ENCODE measurements around the gene MND1.

MND1 gene

GRCh38 chr4:153344131-153345011 lies at the start of gene MND1:
TSS of gene MND1 (plus strand) at chr4:153344688. CDS start at chr4:153344738, 50 bp downstream.
- H3K27ac ChIP-seq: peak within 1 kb of the TSS in 15 of 21 experiments; percentile 4 to 71 (median 49)

GRCh38 chr4:153295131-153295755 lies 49.2 kb upstream of the MND1 start:
- peak overlapping the region in 16 of 21 experiments; percentile 4 to 75 (median 55) for H3K27ac ChIP-seq
- peak overlapping the region; percentile 1 to 33 (median 27) for H3K4me3 ChIP-seq

More at GRCh38 chr4:153344131-153345011, at the start of gene MND1:
- peak within 1 kb of the TSS; percentile 59 to 93 (median 84) for H3K4me3 ChIP-seq

GRCh38 chr4:153296040-153296823 lies 48.3 kb upstream of the MND1 start:
- Histone ChIP-seq H3K4me3 (peak overlapping the region in 6 of 7 experiments; percentile 6 to 33 (median 28)), H3K27ac (peak overlapping the region in 7 of 21 experiments; percentile 20 to 74 (median 55))

GRCh38 chr4:153297116-153297515 lies 47.4 kb upstream of the MND1 start:
- peak overlapping the region in 2 of 7 experiments; percentile 28 to 33 for H3K4me3 ChIP-seq
- H3K27ac ChIP-seq: peak overlapping the region in 3 of 21 experiments; percentile 19 to 37 (median 21)

- Histone ChIP-seq H3K4me3 (no peak overlapping the region), H3K27ac (no peak overlapping the region)
Observed at GRCh38 chr4:153310793-153311192, 33.7 kb upstream of the MND1 start.

GRCh38 chr4:153314915-153315314 lies 29.6 kb upstream of the MND1 start:
- Histone ChIP-seq H3K27ac (no peak overlapping the region), H3K4me3 (no peak overlapping the region)

- no peak overlapping the region for H3K27ac ChIP-seq
- no peak overlapping the region for H3K4me3 ChIP-seq
Observed at GRCh38 chr4:153318696-153319320, 25.7 kb upstream of the MND1 start.

- Histone ChIP-seq H3K4me3 (no peak overlapping the region), H3K27ac (no peak overlapping the region)
Observed at GRCh38 chr4:153322791-153323190, 21.7 kb upstream of the MND1 start.

GRCh38 chr4:153324046-153324445 lies 20.4 kb upstream of the MND1 start:
- H3K4me3 ChIP-seq: no peak overlapping the region
- no peak overlapping the region for H3K27ac ChIP-seq

- no peak overlapping the region for H3K4me3 ChIP-seq
Observed at GRCh38 chr4:153325558-153325957, 18.9 kb upstream of the MND1 start.

GRCh38 chr4:153326513-153326912 lies 18.0 kb upstream of the MND1 start:
- Histone ChIP-seq H3K4me3 (no peak overlapping the region), H3K27ac (no peak overlapping the region)

More at GRCh38 chr4:153325558-153325957, 18.9 kb upstream of the MND1 start:
- no peak overlapping the region for H3K27ac ChIP-seq

- Histone ChIP-seq H3K27ac (no peak overlapping the region), H3K4me3 (no peak overlapping the region)
Observed at GRCh38 chr4:153327247-153327646, 17.2 kb upstream of the MND1 start.

- no peak overlapping the region for H3K27ac ChIP-seq
Observed at GRCh38 chr4:153332936-153333335, 11.6 kb upstream of the MND1 start.

GRCh38 chr4:153333874-153334273 lies 10.6 kb upstream of the MND1 start:
- H3K4me3 ChIP-seq: no peak overlapping the region
- no peak overlapping the region for H3K27ac ChIP-seq

More at GRCh38 chr4:153332936-153333335, 11.6 kb upstream of the MND1 start:
- H3K4me3 ChIP-seq: no peak overlapping the region

- Histone ChIP-seq H3K4me3 (no peak overlapping the region), H3K27ac (no peak overlapping the region)
Observed at GRCh38 chr4:153335665-153336064, 8.8 kb upstream of the MND1 start.

GRCh38 chr4:153337686-153338085 lies 6.8 kb upstream of the MND1 start:
- H3K4me3 ChIP-seq: no peak overlapping the region
- no peak overlapping the region for H3K27ac ChIP-seq

- H3K27ac ChIP-seq: no peak overlapping the region
- H3K4me3 ChIP-seq: no peak overlapping the region
Observed at GRCh38 chr4:153341575-153342090, 2.9 kb upstream of the MND1 start.

- Histone ChIP-seq H3K27ac (no peak overlapping the region), H3K4me3 (no peak overlapping the region)
Observed at GRCh38 chr4:153342751-153343552, 1.5 kb upstream of the MND1 start.
